Sigmoid colon (tissue), 7 donors: Measurements from ENCODE around the gene PRKG1. TPM values are rescaled to one million over a fixed set of nuclear protein-coding genes. Genes with fewer than 3 reads are reported as not detected.

Source experiments
- DNase-seq: peaks from one replicate; pipeline ENCODE4 v3.0.0-alpha.2; 2019
- H3K27ac ChIP-seq, 4 donors: fragments of 200-600 bp; sonication (generic); one replicate each; pipeline ENCODE4 v1.5.1; 2016 to 2019; ENCODE audit warnings: mild to moderate bottlenecking in 1 of 4
- H3K27me3 ChIP-seq, 3 donors: fragments of 200-600 bp; sonication (generic); one replicate each; pipeline ENCODE4 v1.5.1; 2019; ENCODE audit warnings: mild to moderate bottlenecking in 1 of 3
- H3K36me3 ChIP-seq, 4 donors: fragments of 200-600 bp; sonication (generic); one replicate each; pipeline ENCODE4 v1.5.1; 2016 to 2019
- H3K4me1 ChIP-seq, 4 donors: fragments of 200-600 bp; sonication (generic); one replicate each; pipeline ENCODE4 v1.5.1; 2017 to 2019
- H3K4me3 ChIP-seq, 4 donors: fragments of 200-600 bp; sonication (generic); one replicate each; pipeline ENCODE4 v1.5.1; 2017 to 2019; ENCODE audit warnings: mild to moderate bottlenecking in 2 of 4, moderate library complexity in 1 of 4
- H3K9me3 ChIP-seq, 4 donors: fragments of 200-600 bp in 3 of 4; sonication (generic) in 3 of 4; one replicate each; pipeline versions ENCODE4 v1.5.1 to v1.6.1; 2013 to 2019
- EP300 ChIP-seq, 4 donors: sonication (generic); formaldehyde crosslinking; IDR thresholded peaks; one replicate each; pipeline ENCODE4 v1.6.1; 2017; ENCODE audit warnings: antibody characterized with exemption in 4 of 4
- POLR2A ChIP-seq, 2 donors: fragments of 450-650 bp; IDR thresholded peaks; one replicate each; pipeline ENCODE4 v1.6.1; 2016; ENCODE audit warnings: antibody characterized with exemption in 2 of 2, mild to moderate bottlenecking in 2 of 2, moderate library complexity in 2 of 2
- POLR2AphosphoS5 ChIP-seq, 4 donors: sonication (generic); formaldehyde crosslinking; IDR thresholded peaks; one replicate each; pipeline ENCODE4 v1.6.1; 2017; ENCODE audit warnings: antibody characterized with exemption in 4 of 4
- WGBS, 2 donors: extraction: QIAGEN DNeasy Blood & Tissue Kit; methylation state at CpG; one replicate each; pipeline ENCODE4 v1.1.7; 2013; 5-methylcytosine and 5-hydroxymethylcytosine counted together
- intact Hi-C: fragments of 100-400 bp; cut with DNase I; formaldehyde crosslinking; loops from one replicate; pipeline ENCODE4 v1.15.1; 2023
- polyA plus RNA-seq, 3 donors: library from polyadenylated mRNA; stranded (reverse); fragments of 200-250 nt; gene quantifications; one replicate each; pipeline ENCODE4 v1.2.3, GENCODE V29; 2013
- total RNA-seq, 4 donors: library from RNA; depleted of rRNA; stranded (reverse); fragments of >200 nt; gene quantifications; one replicate each; pipeline ENCODE4 v1.1.0, GENCODE V29; 2016
- TF ChIP-seq, protein P1 (sequence below), 4 experiments: fragments of 450-650 bp in 3 of 4; fragments of 200-600 bp in 1 of 4; IDR thresholded peaks; one replicate each; pipeline ENCODE4 v1.5.1; 2016 to 2019; ENCODE audit warnings: antibody characterized with exemption in 4 of 4, mild to moderate bottlenecking in 3 of 4, moderate library complexity in 2 of 4
- donor health status: healthy with polysubstance abuse.
- donor health status: Bipolar disorder and iron deficiency.
- donor health status: healthy.

The PRKG1 gene
- total and polyA plus RNA-seq, 7 donors: 3.7 to 92.9 (median 60.2) TPM

DNA sequence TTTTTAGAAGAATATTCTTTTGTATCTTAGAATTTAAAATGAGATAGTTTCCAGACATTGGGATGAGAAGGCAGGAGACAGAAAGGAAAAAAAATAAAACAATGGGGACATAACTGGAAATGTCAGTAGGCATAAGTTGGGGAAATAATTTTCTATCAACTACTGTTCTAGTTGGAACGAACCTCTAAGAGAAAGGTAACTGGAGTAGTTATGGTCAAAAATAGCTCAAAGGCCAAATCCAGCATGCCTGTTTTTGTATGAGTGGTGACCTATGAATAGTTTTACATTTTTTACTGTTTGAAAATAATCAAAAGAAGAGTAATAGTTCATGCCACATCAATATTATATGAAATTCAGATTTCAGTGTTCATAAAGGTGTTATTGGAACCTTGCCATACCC is 877.3 kb downstream of the PRKG1 start:
- TF ChIP-seq POLR2AphosphoS5 (IDR thresholded peaks at IDR 0.05): no peak
- TF ChIP-seq POLR2A (IDR thresholded peaks at IDR 0.05): no peak
- TF ChIP-seq, protein P1, sequence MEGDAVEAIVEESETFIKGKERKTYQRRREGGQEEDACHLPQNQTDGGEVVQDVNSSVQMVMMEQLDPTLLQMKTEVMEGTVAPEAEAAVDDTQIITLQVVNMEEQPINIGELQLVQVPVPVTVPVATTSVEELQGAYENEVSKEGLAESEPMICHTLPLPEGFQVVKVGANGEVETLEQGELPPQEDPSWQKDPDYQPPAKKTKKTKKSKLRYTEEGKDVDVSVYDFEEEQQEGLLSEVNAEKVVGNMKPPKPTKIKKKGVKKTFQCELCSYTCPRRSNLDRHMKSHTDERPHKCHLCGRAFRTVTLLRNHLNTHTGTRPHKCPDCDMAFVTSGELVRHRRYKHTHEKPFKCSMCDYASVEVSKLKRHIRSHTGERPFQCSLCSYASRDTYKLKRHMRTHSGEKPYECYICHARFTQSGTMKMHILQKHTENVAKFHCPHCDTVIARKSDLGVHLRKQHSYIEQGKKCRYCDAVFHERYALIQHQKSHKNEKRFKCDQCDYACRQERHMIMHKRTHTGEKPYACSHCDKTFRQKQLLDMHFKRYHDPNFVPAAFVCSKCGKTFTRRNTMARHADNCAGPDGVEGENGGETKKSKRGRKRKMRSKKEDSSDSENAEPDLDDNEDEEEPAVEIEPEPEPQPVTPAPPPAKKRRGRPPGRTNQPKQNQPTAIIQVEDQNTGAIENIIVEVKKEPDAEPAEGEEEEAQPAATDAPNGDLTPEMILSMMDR (IDR thresholded peaks at IDR 0.05): no peak
- TF ChIP-seq EP300 (IDR thresholded peaks at IDR 0.05): no peak
- DNase-seq: no peak
- Histone ChIP-seq H3K36me3 (no peaks in the 10 kb centered on the region), H3K27me3 (no peaks in the 10 kb centered on the region), H3K9me3 (no peaks in the 10 kb centered on the region), H3K4me3 (no peak overlapping the region), H3K4me1 (peaks cover 0 to 37% (median 24%) of the 10 kb centered on the region in 4 donors), H3K27ac (peak overlapping the region; percentile 5 to 58 (median 41))
- WGBS, 2 donors: 63 to 84% methylated on average over 1 of the region's 1 CpG
- intact Hi-C loops: loop anchor here (10.0 kb wide), 1 partner anchor 527 kb away; no protein-coding TSS in a partner anchor

- DNase-seq: no peak
- Histone ChIP-seq H3K36me3 (no peaks in the 10 kb centered on the region), H3K4me1 (peaks cover 0 to 37% (median 24%) of the 10 kb centered on the region in 4 donors), H3K27me3 (no peaks in the 10 kb centered on the region), H3K27ac (peak overlapping the region; percentile 5 to 58 (median 41)), H3K9me3 (no peaks in the 10 kb centered on the region), H3K4me3 (no peak overlapping the region)
- TF ChIP-seq POLR2AphosphoS5 (IDR thresholded peaks at IDR 0.05): no peak
- TF ChIP-seq EP300 (IDR thresholded peaks at IDR 0.05): no peak
- TF ChIP-seq, protein P1 (IDR thresholded peaks at IDR 0.05): no peak
- no peak for TF ChIP-seq POLR2A (IDR thresholded peaks at IDR 0.05)
- WGBS, 2 donors: 30 to 81% methylated on average over 1 of the region's 1 CpG
- intact Hi-C loops: loop anchor here (10.0 kb wide), 1 partner anchor 527 kb away; no protein-coding TSS in a partner anchor
Observed at GRCh38 chr10:51952056-51952455, 877.8 kb downstream of the PRKG1 start.

DNA sequence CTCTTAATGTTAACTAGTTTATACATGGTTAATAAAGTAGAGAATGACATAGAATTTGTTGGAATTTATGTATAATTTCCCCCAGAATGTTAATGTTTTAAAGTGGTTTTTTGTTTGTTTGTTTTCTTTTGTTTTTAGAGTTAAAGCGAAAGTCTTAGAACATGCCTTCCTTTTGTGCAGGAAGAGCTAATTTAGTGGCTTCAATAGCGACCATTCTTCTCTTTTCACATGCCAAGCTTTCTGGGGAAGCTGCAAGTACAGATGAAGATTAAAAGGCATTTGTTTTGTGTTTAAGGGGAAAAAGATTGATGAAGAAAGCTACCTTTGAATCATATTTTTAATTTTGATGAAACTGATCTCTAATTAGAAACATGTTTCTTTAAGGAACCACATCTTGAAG is 881.4 kb downstream of the PRKG1 start:
- WGBS, 2 donors: 88 to 91% methylated on average over 2 of the region's 2 CpGs
- H3K27me3 ChIP-seq: no peaks in the 10 kb centered on the region
- H3K4me1 ChIP-seq: peaks cover 0 to 29% (median 19%) of the 10 kb centered on the region in 4 donors
- no peaks in the 10 kb centered on the region for H3K36me3 ChIP-seq
- DNase-seq: no peak
- no peak overlapping the region for H3K4me3 ChIP-seq
- H3K9me3 ChIP-seq: no peaks in the 10 kb centered on the region
- TF ChIP-seq EP300 (IDR thresholded peaks at IDR 0.05): no peak
- TF ChIP-seq, protein P1 (IDR thresholded peaks at IDR 0.05): no peak
- TF ChIP-seq POLR2A (IDR thresholded peaks at IDR 0.05): no peak
- TF ChIP-seq POLR2AphosphoS5 (IDR thresholded peaks at IDR 0.05): no peak
- intact Hi-C loops: loop anchor here (5.0 to 10.0 kb wide), 2 partner anchors 248 to 531 kb away; no protein-coding TSS in a partner anchor
- H3K27ac ChIP-seq: no peak overlapping the region

- H3K27me3 ChIP-seq: no peaks in the 10 kb centered on the region
- no peaks in the 10 kb centered on the region for H3K36me3 ChIP-seq
- DNase-seq: no peak
- H3K27ac ChIP-seq: no peak overlapping the region
- H3K4me3 ChIP-seq: no peak overlapping the region
- TF ChIP-seq EP300 (IDR thresholded peaks at IDR 0.05) (no peak), POLR2A (IDR thresholded peaks at IDR 0.05) (no peak), POLR2AphosphoS5 (IDR thresholded peaks at IDR 0.05) (no peak)
- TF ChIP-seq, protein P1 (IDR thresholded peaks at IDR 0.05): no peak
- no peaks in the 10 kb centered on the region for H3K9me3 ChIP-seq
- peaks cover 0 to 26% (median 13%) of the 10 kb centered on the region in 4 donors for H3K4me1 ChIP-seq
- intact Hi-C loops: loop anchor here (5.0 to 10.0 kb wide), 2 partner anchors 250 to 532 kb away; no protein-coding TSS in a partner anchor
Observed at GRCh38 chr10:51956822-51957221, 882.5 kb downstream of the PRKG1 start.

DNA sequence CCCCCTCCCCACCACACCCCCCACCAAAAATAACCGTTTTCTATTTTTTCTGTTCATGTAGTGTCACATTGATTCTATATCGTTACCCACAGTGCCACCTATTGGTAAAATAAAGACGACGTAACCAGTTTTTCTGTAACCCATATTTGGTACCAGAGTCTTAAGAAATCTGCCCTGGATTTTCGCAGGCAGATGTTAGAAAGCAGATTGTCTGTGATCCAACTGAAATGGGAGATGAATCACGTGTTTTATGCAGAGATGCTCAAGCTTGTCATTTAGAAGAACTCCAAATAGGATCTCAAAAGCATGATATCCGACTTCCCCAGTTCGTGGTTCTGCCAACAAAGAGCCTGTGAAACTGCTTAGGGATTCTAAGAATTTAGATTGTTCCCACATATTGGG is 886.2 kb downstream of the PRKG1 start:
- peak overlapping the region in 2 of 4 donors; percentile 2 to 51 for H3K27ac ChIP-seq
- DNase-seq: no peak
- no peaks in the 10 kb centered on the region for H3K27me3 ChIP-seq
- peaks cover 0 to 21% (median 4%) of the 10 kb centered on the region in 4 donors for H3K4me1 ChIP-seq
- no peak overlapping the region for H3K4me3 ChIP-seq
- WGBS, 2 donors: 18 to 26% methylated on average over 8 of the region's 8 CpGs
- H3K9me3 ChIP-seq: no peaks in the 10 kb centered on the region
- intact Hi-C loops: loop anchor here (5.0 kb wide), 3 partner anchors 263 to 948 kb away; partner anchors contain the start of gene CSTF2T
- H3K36me3 ChIP-seq: no peaks in the 10 kb centered on the region
- TF ChIP-seq POLR2AphosphoS5 (IDR thresholded peaks at IDR 0.05) (peak in 2 of 4 donors; percentile 27 to 44), POLR2A (IDR thresholded peaks at IDR 0.05) (no peak), EP300 (IDR thresholded peaks at IDR 0.05) (no peak)
- TF ChIP-seq, protein P1 (IDR thresholded peaks at IDR 0.05): peak; percentile 10 to 51 (median 44)
